ENCODE results near the gene PLA2G4B. TPM values are rescaled to one million over a fixed set of nuclear protein-coding genes. Genes with fewer than 3 reads are reported as not detected.

Gene PLA2G4B
- total and polyA plus RNA-seq, 2 donors (not counting 1 experiment from before 2014, with no cell fraction given), result 22.6 to 33.2 TPM

GRCh38 chr15:41873711-41874110 is 35.1 kb downstream of the PLA2G4B start:
- no peak for DNase-seq
- Histone ChIP-seq H3K36me3 (replicated peaks in 1 of 2; ENCODE audit: control extremely low read depth in 1 of 2, control insufficient read depth in 1 of 2, extremely low read depth in 1 of 2, insufficient read depth in 2 of 2, low read length in 1 of 2) (no peaks in the 10 kb centered on the region), H4K20me1 (ENCODE audit: control insufficient read depth, insufficient read depth, low read length, poor library complexity, severe bottlenecking) (no peaks in the 10 kb centered on the region), H3K9me3 (ENCODE audit: control extremely low read depth in 1 of 3, control insufficient read depth in 2 of 3, insufficient read depth in 1 of 3, low read length in 2 of 3) (no peaks in the 10 kb centered on the region), H3K27ac (ENCODE audit: low read length in 2 of 2) (no peak overlapping the region), H3K27me3 (replicated peaks in 1 of 4; ENCODE audit: control extremely low read depth in 1 of 4, control insufficient read depth in 3 of 4, insufficient read depth in 4 of 4, low read length in 3 of 4) (peaks cover 0 to 5% (median 0%) of the 10 kb centered on the region in 4 experiments), H3K79me2 (ENCODE audit: control insufficient read depth, insufficient read depth, low read length) (no peaks in the 10 kb centered on the region), H3K4me2 (replicated peaks; ENCODE audit: low read depth, low read length, poor library complexity, severe bottlenecking) (no peak overlapping the region), H2AFZ (ENCODE audit: insufficient read depth, low read depth, low read length, poor library complexity, severe bottlenecking) (no peak overlapping the region), H3K9ac (ENCODE audit: low read length) (no peak overlapping the region), H3K4me3 (ENCODE audit: control extremely low read depth in 1 of 5, extremely low read depth in 1 of 5, insufficient read depth in 1 of 5, low read depth in 2 of 5, low read length in 4 of 5) (no peak overlapping the region), H3K4me1 (ENCODE audit: control insufficient read depth in 2 of 2, insufficient read depth in 2 of 2, low read length in 2 of 2) (peaks cover 0 to 9% of the 10 kb centered on the region in 2 donors)
- TF ChIP-seq EZH2 (IDR thresholded peaks at IDR 0.05; ENCODE audit: borderline replicate concordance, insufficient read depth, low read depth, low read length, poor library complexity, severe bottlenecking), result no peak
- TF ChIP-seq CTCF (IDR thresholded peaks at IDR 0.05), result no peak
- 97% methylated on average over 8 of the region's 8 CpGs for WGBS (ENCODE audit: insufficient coverage)
- Mint-ChIP-seq H3K27ac (no peak overlapping the region), H3K4me3 (no peak overlapping the region), H3K27me3 (peaks cover 10% of the 10 kb centered on the region), H3K4me1 (peaks cover 7% of the 10 kb centered on the region), H3K9me3 (ENCODE audit: insufficient read depth) (no peaks in the 10 kb centered on the region)
- intact Hi-C loops (cut with micrococcal nuclease), result no loop called here
- ChIA-PET POLR2A (no interaction called here), CTCF (interaction anchor here (1.3 kb wide), 1 partner anchor 63 kb away, joined by 3 read pairs; no protein-coding TSS in a partner anchor)
- ATAC-seq (ENCODE audit: low read depth), result no peak

- WGBS (ENCODE audit: insufficient coverage), result 91% methylated on average over 11 of the region's 12 CpGs
- intact Hi-C loops (cut with micrococcal nuclease), result no loop called here
- no peaks in the 10 kb centered on the region for H3K9me3 Mint-ChIP-seq (ENCODE audit: insufficient read depth)
These were observed 36.1 kb downstream of the PLA2G4B start for GRCh38 chr15:41874736-41875135.

More at GRCh38 chr15:41874736-41875135, 36.1 kb downstream of the PLA2G4B start:
- CTCF ChIA-PET, result interaction anchor here (1.3 to 2.5 kb wide), 2 partner anchors 64 to 101 kb away, joined by 3 to 10 read pairs; partner anchors contain the start of gene MAPKBP1
- Histone ChIP-seq H3K4me2 (replicated peaks; ENCODE audit: low read depth, low read length, poor library complexity, severe bottlenecking) (no peak overlapping the region), H3K9me3 (ENCODE audit: control extremely low read depth in 1 of 3, control insufficient read depth in 2 of 3, insufficient read depth in 1 of 3, low read length in 2 of 3) (no peaks in the 10 kb centered on the region), H3K36me3 (replicated peaks in 1 of 2; ENCODE audit: control extremely low read depth in 1 of 2, control insufficient read depth in 1 of 2, extremely low read depth in 1 of 2, insufficient read depth in 2 of 2, low read length in 1 of 2) (no peaks in the 10 kb centered on the region), H3K9ac (ENCODE audit: low read length) (no peak overlapping the region), H3K4me3 (ENCODE audit: control extremely low read depth in 1 of 5, extremely low read depth in 1 of 5, insufficient read depth in 1 of 5, low read depth in 2 of 5, low read length in 4 of 5) (no peak overlapping the region), H3K27ac (ENCODE audit: low read length in 2 of 2) (no peak overlapping the region), H3K79me2 (ENCODE audit: control insufficient read depth, insufficient read depth, low read length) (no peaks in the 10 kb centered on the region), H3K4me1 (ENCODE audit: control insufficient read depth in 2 of 2, insufficient read depth in 2 of 2, low read length in 2 of 2) (peaks cover 0 to 9% of the 10 kb centered on the region in 2 donors), H4K20me1 (ENCODE audit: control insufficient read depth, insufficient read depth, low read length, poor library complexity, severe bottlenecking) (no peaks in the 10 kb centered on the region), H2AFZ (ENCODE audit: insufficient read depth, low read depth, low read length, poor library complexity, severe bottlenecking) (no peak overlapping the region), H3K27me3 (replicated peaks in 1 of 4; ENCODE audit: control extremely low read depth in 1 of 4, control insufficient read depth in 3 of 4, insufficient read depth in 4 of 4, low read length in 3 of 4) (peaks cover 0 to 10% (median 0%) of the 10 kb centered on the region in 4 experiments)
- no peak for ATAC-seq (ENCODE audit: low read depth)
- Mint-ChIP-seq H3K27me3 (peaks cover 12% of the 10 kb centered on the region), H3K27ac (no peak overlapping the region), H3K4me1 (peaks cover 7% of the 10 kb centered on the region), H3K4me3 (no peak overlapping the region)
- POLR2A ChIA-PET, result no interaction called here
- no peak for TF ChIP-seq EZH2 (IDR thresholded peaks at IDR 0.05; ENCODE audit: borderline replicate concordance, insufficient read depth, low read depth, low read length, poor library complexity, severe bottlenecking)
- TF ChIP-seq CTCF (IDR thresholded peaks at IDR 0.05), result no peak
- DNase-seq, result no peak
